ENCODE results near the gene AKT1. TPM values are rescaled to one million over a fixed set of nuclear protein-coding genes. Genes with fewer than 3 reads are reported as not detected.

The AKT1 gene
- total and polyA plus RNA-seq, 12 donors, result 95.7 to 152 (median 137) TPM

GRCh38 chr14:104782086-104782807 is 13.3 kb downstream of the AKT1 start:
- DNase-seq, result no peak
- WGBS, 2 donors, result 91 to 92% methylated on average over 25 to 28 of the region's 28 CpGs
- TF ChIP-seq CTCF (IDR thresholded peaks at IDR 0.05), result no peak
- Histone ChIP-seq H3K36me3 (peaks cover 0 to 62% (median 0%) of the 10 kb centered on the region in 9 donors), H3K4me1 (peaks cover 0 to 22% (median 9%) of the 10 kb centered on the region in 9 donors), H3K4me3 (no peak overlapping the region), H3K9me3 (no peaks in the 10 kb centered on the region), H3K27me3 (no peaks in the 10 kb centered on the region), H3K27ac (no peak overlapping the region)
- intact Hi-C loops (cut with DNase I), result no loop called here
- no peak for ATAC-seq

DNA sequence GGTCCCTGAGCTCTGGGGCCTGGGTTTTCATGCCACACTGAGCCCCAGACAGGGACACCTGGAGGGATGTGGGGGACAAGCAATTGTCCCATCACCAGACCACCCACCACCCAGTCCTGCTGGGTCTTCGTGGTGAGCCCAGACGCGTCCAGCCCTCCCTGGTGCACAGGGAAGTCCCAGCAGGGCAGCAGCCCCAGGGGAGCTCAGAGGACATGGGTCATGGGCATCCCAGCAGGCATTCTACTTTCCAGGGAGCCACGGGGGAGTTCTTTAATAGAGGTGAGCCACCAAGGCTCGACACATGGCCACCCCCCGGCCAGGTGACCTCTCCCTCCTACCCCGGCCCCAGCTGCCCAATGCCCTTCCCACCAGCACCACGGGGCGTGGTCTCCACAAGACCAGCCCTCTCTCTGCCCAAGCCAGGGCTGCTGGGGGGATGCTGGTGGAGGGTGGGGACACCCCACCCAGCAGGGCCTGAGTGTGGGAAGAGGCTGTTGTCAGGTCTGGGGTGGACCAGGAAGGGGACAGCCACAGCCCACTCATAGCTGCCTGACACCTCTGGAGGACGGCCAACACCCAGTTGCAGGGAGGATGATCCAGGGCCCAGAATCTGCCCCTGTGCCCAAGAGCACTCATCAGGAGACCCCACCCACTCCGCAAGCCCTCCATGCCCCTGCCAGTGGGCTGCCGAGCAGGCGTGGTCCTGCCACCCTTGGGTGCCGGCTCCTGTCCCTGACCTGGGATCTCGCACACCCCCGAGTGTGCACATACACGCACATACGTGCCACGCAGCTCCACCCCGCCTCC is 14.1 kb downstream of the AKT1 start:
- intact Hi-C loops (cut with DNase I), result no loop called here
- H3K9me3 ChIP-seq, result no peaks in the 10 kb centered on the region
- DNase-seq (no peak), ATAC-seq (no peak)
- H3K27ac ChIP-seq, result no peak overlapping the region
- no peak for TF ChIP-seq CTCF (IDR thresholded peaks at IDR 0.05)
- peaks cover 0 to 14% (median 2%) of the 10 kb centered on the region in 9 donors for H3K4me1 ChIP-seq
- WGBS, 2 donors, result 89 to 91% methylated on average over 20 of the region's 20 CpGs
- no peak overlapping the region for H3K4me3 ChIP-seq
- peaks cover 0 to 60% (median 5%) of the 10 kb centered on the region in 9 donors for H3K36me3 ChIP-seq
- H3K27me3 ChIP-seq, result no peaks in the 10 kb centered on the region

DNA sequence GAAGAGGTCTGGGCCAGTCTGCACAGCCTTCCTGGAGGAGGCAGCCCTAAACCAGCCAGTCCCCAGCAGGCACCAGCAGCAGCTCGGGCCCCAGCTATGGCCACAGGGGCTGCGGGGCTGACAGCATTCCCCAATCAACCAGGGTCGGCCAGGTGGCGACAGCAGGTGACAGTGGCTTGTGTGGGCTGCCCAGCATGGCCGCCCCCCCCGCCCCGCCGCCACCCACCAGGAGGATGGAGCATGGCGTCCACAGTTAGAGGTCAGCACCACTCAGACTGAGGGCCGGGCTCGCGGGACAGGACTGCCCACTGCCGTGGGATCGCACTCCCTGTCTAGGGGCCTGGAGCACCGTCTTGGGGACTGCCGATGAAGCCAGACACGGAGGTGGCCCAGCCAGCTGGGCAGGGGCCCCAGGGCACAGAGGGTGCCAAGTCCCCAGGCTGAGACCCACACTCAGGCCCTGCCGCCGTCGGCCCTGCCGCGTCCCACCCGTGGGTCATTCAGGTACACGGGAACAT is 15.0 kb downstream of the AKT1 start:
- TF ChIP-seq CTCF (IDR thresholded peaks at IDR 0.05), result no peak
- no peaks in the 10 kb centered on the region for H3K27me3 ChIP-seq
- H3K4me1 ChIP-seq, result peaks cover 0 to 8% (median 0%) of the 10 kb centered on the region in 9 donors
- no peaks in the 10 kb centered on the region for H3K9me3 ChIP-seq
- H3K36me3 ChIP-seq, result peaks cover 0 to 65% (median 8%) of the 10 kb centered on the region in 9 donors
- 92 to 93% methylated on average over 24 of the region's 24 CpGs for WGBS, 2 donors
- DNase-seq (no peak), ATAC-seq (no peak)
- no peak overlapping the region for H3K4me3 ChIP-seq
- H3K27ac ChIP-seq, result no peak overlapping the region
- intact Hi-C loops (cut with DNase I), result no loop called here

GRCh38 chr14:104779776-104780512 is 15.6 kb downstream of the AKT1 start:
- 92% methylated on average over 32 of the region's 32 CpGs for WGBS, 2 donors
- peaks cover 0 to 4% (median 0%) of the 10 kb centered on the region in 9 donors for H3K4me1 ChIP-seq
- H3K9me3 ChIP-seq, result no peaks in the 10 kb centered on the region
- ATAC-seq, result no peak
- peaks cover 0 to 70% (median 13%) of the 10 kb centered on the region in 9 donors for H3K36me3 ChIP-seq
- no peaks in the 10 kb centered on the region for H3K27me3 ChIP-seq
- no peak for DNase-seq
- intact Hi-C loops (cut with DNase I), result no loop called here
- H3K27ac ChIP-seq, result no peak overlapping the region
- no peak for TF ChIP-seq CTCF (IDR thresholded peaks at IDR 0.05)
- H3K4me3 ChIP-seq, result no peak overlapping the region

Measured in heart right ventricle (tissue), 16 donors.